ENCODE data around the gene NELL1.
"Not testable (repeated sequence)": the region's sequence is repeated elsewhere in the genome, so short reads cannot be mapped to it uniquely, and the experiment has no call there.

Gene NELL1

DNA sequence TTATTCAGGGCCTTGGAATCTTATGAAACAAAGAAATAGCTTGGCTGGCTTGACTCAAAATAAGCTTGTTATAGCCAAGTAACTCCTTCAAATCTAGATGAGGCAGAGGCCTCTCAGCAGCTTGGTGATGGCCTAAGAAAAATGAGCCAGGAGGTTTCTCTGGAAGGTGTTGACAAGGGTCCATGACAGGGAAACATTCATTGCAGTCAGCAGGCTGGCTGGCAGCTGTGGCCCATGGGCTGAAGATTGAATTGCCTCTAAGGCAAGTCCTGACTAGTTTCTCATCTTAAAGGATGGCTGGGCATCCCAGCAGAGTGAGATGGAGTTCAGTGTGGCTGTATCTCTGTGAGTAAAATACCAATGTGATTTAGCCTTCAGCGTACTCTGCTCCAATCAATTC is 441.0 kb downstream of the NELL1 start:
- Histone ChIP-seq H3K27ac (no peak overlapping the region), H3K27me3 (no peaks in the 10 kb centered on the region), H3K4me1 (no peaks in the 10 kb centered on the region), H3K36me3 (no peaks in the 10 kb centered on the region), H3K9ac (no peak overlapping the region), H3K4me3 (no peak overlapping the region), H4K20me1 (no peaks in the 10 kb centered on the region), H3K9me3 (no peaks in the 10 kb centered on the region), H3K4me2 (no peak overlapping the region)
- TF ChIP-seq Cebpa-rat (IDR thresholded peaks at IDR 0.05) = no peak

DNA sequence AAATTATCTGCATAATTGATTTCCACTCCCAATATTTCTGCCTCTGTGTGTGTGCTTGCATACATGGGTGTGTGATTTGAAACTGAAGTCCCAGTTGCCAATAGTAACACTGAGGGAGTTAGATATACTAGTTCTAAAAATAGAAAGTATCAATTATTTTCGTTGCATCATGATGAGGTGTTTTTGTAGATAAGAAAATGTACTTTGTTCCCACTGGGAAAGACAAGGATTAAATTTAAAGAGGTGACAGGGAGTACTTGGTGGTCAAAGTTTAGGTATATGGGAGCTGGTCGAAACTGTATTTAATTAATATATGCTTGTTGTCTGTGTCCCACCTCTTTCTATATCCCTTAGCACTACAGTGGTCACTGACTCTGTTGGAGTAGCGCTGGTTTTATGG is 444.5 kb downstream of the NELL1 start:
- no peak for TF ChIP-seq Cebpa-rat (IDR thresholded peaks at IDR 0.05)
- Histone ChIP-seq H3K27me3 (no peaks in the 10 kb centered on the region), H3K9me3 (no peaks in the 10 kb centered on the region), H3K27ac (no peak overlapping the region), H4K20me1 (no peaks in the 10 kb centered on the region), H3K9ac (no peak overlapping the region), H3K4me1 (no peaks in the 10 kb centered on the region), H3K36me3 (no peaks in the 10 kb centered on the region), H3K4me3 (no peak overlapping the region), H3K4me2 (no peak overlapping the region)

DNA sequence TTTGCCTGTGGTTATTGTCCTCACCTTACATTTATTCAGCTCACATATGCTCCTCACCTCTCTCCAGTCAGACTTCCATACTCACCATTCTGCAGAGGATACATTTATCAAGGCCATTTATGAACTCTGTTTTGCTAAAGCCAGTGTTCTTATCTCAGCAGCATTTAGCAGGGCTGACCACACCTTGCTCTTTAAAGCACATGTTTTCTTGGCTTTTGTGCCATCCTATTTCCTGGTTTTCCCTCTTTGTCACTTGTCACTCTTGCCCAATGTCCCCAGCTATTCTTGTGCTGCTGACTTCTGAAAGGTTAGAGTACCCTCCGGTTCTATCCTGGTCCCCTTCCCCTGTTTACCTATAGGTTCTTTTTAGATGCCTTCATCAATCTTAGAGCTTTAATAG is 446.6 kb downstream of the NELL1 start:
- no peak overlapping the region for H3K4me3 ChIP-seq
- H4K20me1 ChIP-seq = no peaks in the 10 kb centered on the region
- no peaks in the 10 kb centered on the region for H3K9me3 ChIP-seq
- no peaks in the 10 kb centered on the region for H3K4me1 ChIP-seq
- H3K27me3 ChIP-seq = no peaks in the 10 kb centered on the region
- H3K27ac ChIP-seq = no peak overlapping the region
- H3K4me2 ChIP-seq = no peak overlapping the region
- H3K9ac ChIP-seq = no peak overlapping the region
- H3K36me3 ChIP-seq = no peaks in the 10 kb centered on the region
- TF ChIP-seq Cebpa-rat (IDR thresholded peaks at IDR 0.05) = no peak

GRCh38 chr11:21119411-21119810 is 450.0 kb downstream of the NELL1 start:
- H3K9me3 ChIP-seq = no peaks in the 10 kb centered on the region
- no peak for TF ChIP-seq Cebpa-rat (IDR thresholded peaks at IDR 0.05)
- H4K20me1 ChIP-seq = no peaks in the 10 kb centered on the region

GRCh38 chr11:21121991-21122390 is 452.6 kb downstream of the NELL1 start:
- TF ChIP-seq Cebpa-rat (IDR thresholded peaks at IDR 0.05) = no peak
- Histone ChIP-seq H4K20me1 (no peaks in the 10 kb centered on the region), H3K9ac (no peak overlapping the region), H3K27me3 (no peaks in the 10 kb centered on the region), H3K9me3 (no peaks in the 10 kb centered on the region), H3K36me3 (no peaks in the 10 kb centered on the region), H3K4me1 (no peaks in the 10 kb centered on the region), H3K4me2 (no peak overlapping the region), H3K4me3 (no peak overlapping the region), H3K27ac (no peak overlapping the region)

More at GRCh38 chr11:21119411-21119810, 450.0 kb downstream of the NELL1 start:
- Histone ChIP-seq H3K9ac (no peak overlapping the region), H3K4me3 (no peak overlapping the region), H3K4me2 (no peak overlapping the region), H3K27ac (no peak overlapping the region), H3K4me1 (no peaks in the 10 kb centered on the region), H3K36me3 (no peaks in the 10 kb centered on the region), H3K27me3 (no peaks in the 10 kb centered on the region)

DNA sequence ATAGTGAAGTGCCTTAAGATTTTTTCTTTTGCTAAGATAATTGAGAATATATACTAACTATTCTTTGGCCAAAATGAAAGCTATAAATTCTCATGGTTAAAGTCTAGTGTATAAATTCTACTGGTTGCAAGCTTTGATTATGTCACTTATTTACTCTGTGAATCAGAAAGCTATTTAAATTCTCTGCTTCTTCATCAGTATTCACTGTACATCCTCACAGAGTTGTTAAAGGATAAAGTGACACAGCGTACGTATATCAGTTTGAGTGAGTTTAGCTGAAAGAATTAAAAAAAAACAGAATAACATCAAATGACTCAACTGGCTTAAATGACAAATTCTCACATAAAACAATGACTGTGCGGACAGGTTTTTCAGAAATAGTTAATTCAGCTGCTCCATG is 453.1 kb downstream of the NELL1 start:
- Histone ChIP-seq H3K4me3 (no peak overlapping the region), H3K36me3 (no peaks in the 10 kb centered on the region), H3K9me3 (no peaks in the 10 kb centered on the region), H3K27ac (no peak overlapping the region), H3K27me3 (no peaks in the 10 kb centered on the region), H3K4me1 (no peaks in the 10 kb centered on the region), H3K9ac (no peak overlapping the region), H4K20me1 (no peaks in the 10 kb centered on the region), H3K4me2 (no peak overlapping the region)
- no peak for TF ChIP-seq Cebpa-rat (IDR thresholded peaks at IDR 0.05)

DNA sequence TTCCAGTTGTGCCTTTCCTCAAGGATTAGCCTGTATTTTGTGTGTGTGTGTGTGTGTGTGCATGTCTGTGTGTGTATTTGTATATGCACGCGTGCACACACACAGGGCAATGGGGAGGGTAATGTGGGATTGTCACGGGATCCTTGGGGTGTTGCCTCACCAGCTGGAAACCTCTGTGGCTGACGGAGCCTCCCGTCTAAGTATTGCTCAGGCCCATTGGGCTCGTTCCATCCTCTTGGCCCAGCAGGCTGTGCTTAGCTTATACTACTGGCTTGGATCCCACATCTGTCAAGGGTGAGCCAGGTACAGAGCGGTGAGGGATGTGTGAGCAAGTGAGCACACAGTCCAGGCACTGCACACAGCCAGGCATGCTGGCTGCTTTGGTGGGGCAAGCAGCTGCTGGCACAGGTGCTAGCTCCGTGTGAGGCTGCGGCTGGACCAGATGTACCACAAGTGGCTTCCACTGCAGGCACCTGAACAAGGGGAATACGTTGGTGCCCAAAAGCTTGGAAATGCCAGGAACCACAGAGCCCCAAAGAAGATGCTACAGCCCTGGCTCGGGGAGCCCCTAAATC is 462.8 kb downstream of the NELL1 start:
- H3K9ac ChIP-seq = no peak overlapping the region
- no peaks in the 10 kb centered on the region for H4K20me1 ChIP-seq
- H3K36me3 ChIP-seq = no peaks in the 10 kb centered on the region
- H3K4me3 ChIP-seq = no peak overlapping the region
- H3K9me3 ChIP-seq = no peaks in the 10 kb centered on the region
- no peaks in the 10 kb centered on the region for H3K4me1 ChIP-seq
- H3K27ac ChIP-seq = no peak overlapping the region
- H3K27me3 ChIP-seq = no peaks in the 10 kb centered on the region; the same call in 1 of the 2 replicates
- TF ChIP-seq Cebpa-rat (IDR thresholded peaks at IDR 0.05) = no peak
- no peak overlapping the region for H3K4me2 ChIP-seq

DNA sequence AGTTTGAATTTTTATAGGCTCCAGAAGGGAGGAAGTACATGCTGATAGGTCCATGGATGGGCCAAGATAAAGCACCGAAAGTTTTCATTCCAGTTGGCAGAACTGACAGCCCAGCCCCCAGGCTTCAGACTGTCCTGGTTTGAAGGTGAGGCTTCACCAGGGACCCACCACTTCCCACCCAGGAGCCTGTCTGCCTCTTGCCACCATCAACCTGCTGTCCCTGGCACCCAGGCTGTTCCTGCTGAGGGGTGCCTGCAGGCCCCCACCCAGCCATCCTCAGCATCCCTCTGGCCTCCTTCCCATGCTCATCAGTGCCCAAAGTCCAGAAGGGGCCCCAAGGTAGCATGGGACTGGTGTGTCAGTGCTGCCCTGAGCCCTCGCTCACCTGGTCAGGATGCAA is 463.9 kb downstream of the NELL1 start:
- Histone ChIP-seq H3K9ac (no peak overlapping the region), H3K9me3 (no peaks in the 10 kb centered on the region), H3K27ac (no peak overlapping the region), H4K20me1 (no peaks in the 10 kb centered on the region), H3K4me1 (no peaks in the 10 kb centered on the region), H3K36me3 (no peaks in the 10 kb centered on the region), H3K4me2 (no peak overlapping the region), H3K4me3 (no peak overlapping the region), H3K27me3 (no peaks in the 10 kb centered on the region; the same call in 1 of the 2 replicates)
- no peak for TF ChIP-seq Cebpa-rat (IDR thresholded peaks at IDR 0.05)

- H4K20me1 ChIP-seq = no peaks in the 10 kb centered on the region
- no peaks in the 10 kb centered on the region; the same call in 1 of the 2 replicates for H3K27me3 ChIP-seq
- TF ChIP-seq Cebpa-rat (IDR thresholded peaks at IDR 0.05) = no peak
- no peaks in the 10 kb centered on the region for H3K36me3 ChIP-seq
- no peak overlapping the region for H3K4me3 ChIP-seq
- no peaks in the 10 kb centered on the region for H3K9me3 ChIP-seq
- H3K4me1 ChIP-seq = no peaks in the 10 kb centered on the region
- H3K27ac ChIP-seq = no peak overlapping the region
- H3K4me2 ChIP-seq = no peak overlapping the region
- no peak overlapping the region for H3K9ac ChIP-seq
Observed at GRCh38 chr11:21133722-21134121, 464.3 kb downstream of the NELL1 start.

- Histone ChIP-seq H3K27me3 (no peaks in the 10 kb centered on the region), H4K20me1 (no peaks in the 10 kb centered on the region), H3K27ac (no peak overlapping the region), H3K9ac (no peak overlapping the region), H3K4me3 (no peak overlapping the region), H3K4me1 (no peaks in the 10 kb centered on the region), H3K4me2 (no peak overlapping the region), H3K9me3 (no peaks in the 10 kb centered on the region), H3K36me3 (no peaks in the 10 kb centered on the region)
- TF ChIP-seq Cebpa-rat (IDR thresholded peaks at IDR 0.05) = no peak
Observed at GRCh38 chr11:21137803-21138202, 468.4 kb downstream of the NELL1 start.

DNA sequence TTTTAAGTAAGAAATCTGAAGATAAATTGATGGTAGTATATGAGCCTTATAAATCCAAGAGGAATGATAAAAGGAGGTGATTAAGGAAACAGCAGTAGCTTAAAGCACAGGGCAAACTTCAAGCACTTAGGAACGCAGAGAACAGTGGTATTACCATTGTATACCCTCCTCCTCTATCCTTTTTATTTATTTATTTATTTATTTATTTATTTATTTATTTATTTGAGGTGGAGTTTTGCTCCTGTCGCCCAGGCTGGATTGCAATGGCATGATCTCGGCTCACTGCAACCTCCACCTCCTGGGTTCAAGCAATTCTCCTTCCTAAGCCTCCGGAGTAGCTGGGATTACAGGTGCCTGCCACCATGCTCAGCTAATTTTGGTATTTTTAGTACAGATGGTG is 472.2 kb downstream of the NELL1 start:
- not testable (repeated sequence) for H3K27me3 ChIP-seq, H3K9me3 ChIP-seq, H3K36me3 ChIP-seq, H3K9ac ChIP-seq, H3K4me1 ChIP-seq, H4K20me1 ChIP-seq, H3K4me2 ChIP-seq, H3K27ac ChIP-seq, H3K4me3 ChIP-seq
